Smooth muscle cell of the brain vasculature (primary cell): ENCODE results near the gene MPZL2.

Source experiments
- DNase-seq: peaks from one replicate; pipeline ENCODE4 v3.0.0-alpha.2; 2012; ENCODE audit warnings: low read depth, low spot score

Gene MPZL2

GRCh38 chr11:118221419-118221818, 42.7 kb downstream of the MPZL2 start:
- no peak for DNase-seq

GRCh38 chr11:118219732-118220131, 44.4 kb downstream of the MPZL2 start:
- DNase-seq: no peak

- DNase-seq: no peak
These were observed 44.9 kb downstream of the MPZL2 start for GRCh38 chr11:118219244-118219643.

GRCh38 chr11:118217575-118217974, 46.5 kb downstream of the MPZL2 start:
- DNase-seq: no peak

GRCh38 chr11:118216621-118217481, 47.2 kb downstream of the MPZL2 start:
- no peak for DNase-seq

GRCh38 chr11:118215765-118216164, 48.3 kb downstream of the MPZL2 start:
- DNase-seq: no peak

DNA sequence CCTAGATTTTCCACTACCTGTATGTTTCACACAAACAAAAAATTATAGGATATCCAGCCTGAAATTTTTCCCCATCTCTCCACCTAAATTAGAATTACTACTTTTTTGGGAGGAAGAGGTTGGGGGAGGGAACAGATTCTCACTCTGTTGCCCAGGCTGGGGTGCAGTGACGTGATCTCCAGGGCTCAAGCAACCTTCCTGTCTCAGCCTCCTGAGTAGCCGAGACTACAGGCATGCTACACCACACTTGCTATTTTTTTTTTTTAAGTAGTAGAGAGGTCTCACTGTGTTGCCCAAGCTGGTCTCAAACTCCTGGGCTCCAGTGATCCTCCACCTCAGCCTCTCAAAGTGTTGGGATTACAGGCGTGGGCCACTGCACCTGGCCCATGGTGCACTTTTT, 48.8 kb downstream of the MPZL2 start:
- no peak for DNase-seq

DNA sequence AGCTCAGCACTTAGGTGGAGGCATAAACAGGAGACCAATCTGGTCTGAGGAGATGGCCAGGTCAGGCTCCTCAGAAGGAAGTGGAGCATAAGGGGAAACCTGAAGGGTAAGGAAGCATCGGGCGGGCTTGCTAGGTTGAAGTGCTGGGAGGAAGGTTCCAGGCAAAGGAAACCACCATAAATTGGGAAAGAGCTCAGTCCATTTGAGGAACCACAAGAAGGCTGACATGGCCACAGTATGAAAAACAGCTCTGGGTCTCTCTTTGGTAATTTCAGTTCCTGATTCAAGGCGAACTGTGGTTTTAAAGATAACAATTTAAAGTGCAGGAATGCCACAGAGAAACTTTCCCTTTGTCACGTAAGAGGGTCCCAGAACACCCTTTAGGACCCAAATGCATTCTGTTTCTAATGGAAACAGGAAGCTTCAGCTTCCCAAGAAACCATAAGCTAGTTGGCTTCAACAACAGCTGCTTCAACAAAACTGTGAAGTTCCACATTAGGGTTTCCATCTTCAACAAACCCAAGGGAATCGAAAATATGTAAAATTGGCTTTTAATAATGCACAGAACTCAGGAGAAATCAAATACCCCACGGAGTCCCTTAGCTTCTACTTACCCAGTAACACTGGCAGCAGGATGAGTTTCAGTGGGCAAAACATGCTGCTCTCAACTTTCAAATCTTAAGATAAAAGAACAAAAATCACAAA, 49.7 kb downstream of the MPZL2 start:
- no peak for DNase-seq

GRCh38 chr11:118213781-118214180, 50.3 kb downstream of the MPZL2 start:
- no peak for DNase-seq

- DNase-seq: no peak
These were observed 50.9 kb downstream of the MPZL2 start for GRCh38 chr11:118213201-118213600.

DNA sequence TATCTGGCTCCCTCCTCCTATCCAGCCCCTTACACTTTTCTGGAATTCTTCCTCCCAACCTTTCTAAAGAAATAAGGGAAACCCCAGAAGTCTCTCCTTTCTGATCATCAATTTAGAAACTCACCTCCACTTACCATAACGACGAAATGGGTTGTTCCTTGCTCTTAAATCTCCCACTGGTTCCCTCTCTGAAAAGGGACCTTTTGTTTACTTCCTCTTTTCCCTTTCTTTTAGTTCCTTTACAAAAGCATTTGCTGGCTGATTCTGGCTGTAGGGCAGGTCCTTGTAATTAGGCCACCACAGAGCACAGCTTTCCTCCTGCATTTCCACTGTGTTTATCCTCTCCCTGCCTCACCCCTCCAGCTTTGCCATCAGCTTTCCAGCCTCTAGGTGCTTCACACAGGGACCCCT, 51.3 kb downstream of the MPZL2 start:
- DNase-seq: no peak

GRCh38 chr11:118212131-118212725, 51.9 kb downstream of the MPZL2 start:
- no peak for DNase-seq

- no peak for DNase-seq
These were observed 53.1 kb downstream of the MPZL2 start for GRCh38 chr11:118211006-118211405.

DNA sequence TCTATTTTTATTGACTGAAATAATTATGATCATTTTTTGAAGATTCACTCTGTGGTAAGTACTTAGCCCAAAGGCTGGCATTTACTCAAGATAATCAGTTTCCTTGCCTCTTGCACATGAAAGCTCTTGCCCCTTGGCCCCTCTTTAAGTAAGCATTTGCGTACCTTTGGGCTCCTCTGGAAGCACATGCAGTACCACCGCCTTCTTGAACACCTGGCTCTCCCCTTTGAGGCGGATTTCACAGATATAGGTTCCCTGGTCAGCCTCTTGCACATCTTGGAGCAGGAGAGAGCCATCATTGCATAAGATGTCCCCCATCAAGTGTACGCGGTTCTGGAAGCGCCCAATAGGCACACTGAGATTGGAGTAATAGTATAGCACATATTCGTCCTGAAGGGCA, 53.8 kb downstream of the MPZL2 start:
- no peak for DNase-seq

DNA sequence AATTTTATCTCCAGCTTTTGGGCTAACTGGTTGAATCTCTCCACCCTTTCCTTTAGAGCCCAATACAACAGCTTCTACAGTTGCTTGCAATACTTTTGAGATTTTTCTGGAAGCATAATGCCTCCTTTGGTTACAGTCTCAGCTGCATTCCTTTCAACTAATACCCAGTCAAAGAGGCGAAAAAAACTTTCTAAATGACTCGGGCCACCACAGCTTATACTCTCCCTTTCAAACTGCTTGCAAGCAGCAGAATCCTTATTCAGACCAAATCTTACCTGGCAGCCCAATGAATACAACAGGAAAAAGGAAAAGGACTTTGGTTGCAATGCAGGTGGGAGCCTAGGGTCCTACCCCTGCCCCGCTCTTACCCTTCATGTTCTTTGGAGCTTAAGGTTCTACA, 55.1 kb downstream of the MPZL2 start:
- DNase-seq: no peak

DNA sequence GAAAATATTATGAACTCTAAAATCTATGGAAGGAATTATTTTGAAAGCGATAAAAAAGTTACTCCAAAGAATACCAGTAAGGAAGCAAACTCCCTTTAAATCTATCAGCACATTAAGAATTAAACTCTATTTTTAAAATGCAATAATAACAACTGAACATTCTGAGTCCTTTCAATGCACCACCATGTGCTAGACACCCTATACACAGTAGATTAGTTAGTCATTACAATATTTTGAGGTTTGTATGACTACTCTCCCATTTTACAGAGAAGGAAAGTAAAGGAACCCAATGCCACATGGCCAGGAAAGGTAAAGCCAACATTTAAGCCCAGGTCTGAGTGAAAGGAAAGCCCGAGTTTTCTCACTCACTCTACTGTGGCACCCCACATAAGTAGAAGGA, 57.0 kb downstream of the MPZL2 start:
- no peak for DNase-seq

DNA sequence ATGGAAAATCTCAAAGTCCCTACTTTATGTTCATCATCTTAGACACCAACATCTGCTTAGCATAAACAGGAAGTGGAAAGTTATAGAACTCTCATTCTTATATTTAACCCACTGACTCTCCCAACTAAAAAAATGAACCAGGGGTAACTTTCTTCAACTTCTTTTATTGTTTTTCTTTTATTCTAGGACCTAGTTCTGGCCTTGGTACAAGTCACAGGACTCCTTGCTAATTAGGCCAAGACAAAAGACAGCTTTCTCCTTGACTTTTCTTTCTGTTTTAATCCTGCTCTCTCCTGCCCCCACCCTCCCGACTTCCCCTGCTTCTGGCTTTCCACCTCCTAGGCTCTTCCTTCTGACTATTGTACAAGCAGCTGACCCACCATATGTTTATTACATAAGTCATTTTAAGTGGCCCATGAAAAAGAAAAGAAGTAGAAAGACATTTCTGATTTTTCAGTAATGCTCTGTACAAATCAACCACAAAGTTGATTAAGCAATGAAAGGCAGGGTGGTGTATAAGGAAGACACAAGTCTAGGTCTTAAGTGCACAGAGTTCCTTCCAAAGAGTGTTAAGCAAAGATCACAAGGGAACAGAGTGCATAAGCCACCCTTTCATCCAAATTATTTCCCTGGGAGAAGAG, 57.6 kb downstream of the MPZL2 start:
- no peak for DNase-seq

DNA sequence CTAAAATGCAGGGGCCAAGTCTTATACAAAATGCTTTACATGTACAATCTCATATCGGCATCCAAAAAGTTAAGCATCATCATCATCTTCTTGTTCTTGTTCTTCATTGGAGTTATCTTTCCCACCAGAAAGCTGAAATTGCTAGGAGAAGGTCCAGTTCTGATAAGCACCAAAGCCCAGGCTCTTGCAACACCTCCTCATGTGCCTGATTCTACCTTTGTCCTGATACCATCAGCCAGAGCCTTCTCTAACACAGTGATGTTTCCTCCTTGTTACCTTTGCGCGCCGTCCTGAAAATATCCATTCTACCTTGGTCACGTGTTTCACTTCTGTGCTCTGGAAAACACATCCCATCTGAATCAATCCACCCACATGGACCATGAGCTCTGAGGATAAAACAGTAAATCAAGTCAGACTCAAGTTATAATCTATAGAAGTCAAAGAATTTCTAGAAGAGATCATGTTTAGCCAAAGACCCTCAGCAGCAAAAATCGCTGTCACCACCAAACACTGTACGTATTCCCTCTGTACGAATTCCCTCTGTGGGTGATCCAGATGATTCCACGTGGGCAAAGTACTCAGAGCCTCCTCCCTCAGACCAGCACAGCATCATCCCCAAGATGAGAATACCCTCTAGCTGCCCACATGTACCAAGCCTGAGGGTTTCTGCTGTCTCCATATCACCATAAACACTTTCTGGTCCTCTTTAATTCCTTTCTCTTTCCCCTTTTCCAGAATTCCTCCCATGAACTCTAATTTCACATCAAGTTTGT, 58.3 kb downstream of the MPZL2 start:
- no peak for DNase-seq
